ENCODE data around the gene KLF2.
"Not testable (repeated sequence)": the region's sequence is repeated elsewhere in the genome, so short reads cannot be mapped to it uniquely, and the experiment has no call there.

Gene KLF2

GRCh38 chr19:16338470-16339360 lies 14.1 kb downstream of the KLF2 start:
- DNase-seq: peak; percentile 99

GRCh38 chr19:16339361-16339725 lies 14.7 kb downstream of the KLF2 start:
- DNase-seq: no peak

- peak; percentile 40 for DNase-seq
Observed at GRCh38 chr19:16340092-16340491, 15.5 kb downstream of the KLF2 start.

- no peak for DNase-seq
Observed at GRCh38 chr19:16340654-16341053, 16.0 kb downstream of the KLF2 start.

- DNase-seq: no peak
Observed at GRCh38 chr19:16342002-16342715, 17.5 kb downstream of the KLF2 start.

- no peak for DNase-seq
Observed at GRCh38 chr19:16343156-16343555, 18.5 kb downstream of the KLF2 start.

- no peak for DNase-seq
Observed at GRCh38 chr19:16345457-16345856, 20.8 kb downstream of the KLF2 start.

GRCh38 chr19:16347099-16347498 lies 22.5 kb downstream of the KLF2 start:
- not testable (repeated sequence) for DNase-seq

- no peak for DNase-seq
Observed at GRCh38 chr19:16347706-16348105, 23.1 kb downstream of the KLF2 start.

GRCh38 chr19:16349551-16350152 lies 25.0 kb downstream of the KLF2 start:
- DNase-seq: no peak

- peak; percentile 66 for DNase-seq
Observed at GRCh38 chr19:16351133-16351809, 26.6 kb downstream of the KLF2 start.

GRCh38 chr19:16355293-16356043 lies 30.8 kb downstream of the KLF2 start:
- DNase-seq: no peak

- DNase-seq: no peak
Observed at GRCh38 chr19:16358456-16358855, 33.8 kb downstream of the KLF2 start.

GRCh38 chr19:16359074-16359473 lies 34.4 kb downstream of the KLF2 start:
- no peak for DNase-seq

GRCh38 chr19:16359964-16360363 lies 35.3 kb downstream of the KLF2 start:
- no peak for DNase-seq

GRCh38 chr19:16360738-16361137 lies 36.1 kb downstream of the KLF2 start:
- DNase-seq: no peak

GRCh38 chr19:16361254-16361653 lies 36.6 kb downstream of the KLF2 start:
- DNase-seq: no peak

GRCh38 chr19:16361926-16362325 lies 37.3 kb downstream of the KLF2 start:
- no peak for DNase-seq

- no peak for DNase-seq
Observed at GRCh38 chr19:16363133-16363851, 38.7 kb downstream of the KLF2 start.

GRCh38 chr19:16363852-16364230 lies 39.2 kb downstream of the KLF2 start:
- no peak for DNase-seq

- DNase-seq: no peak
Observed at GRCh38 chr19:16364231-16364865, 39.7 kb downstream of the KLF2 start.
